Tibial nerve (tissue), 4 donors: ENCODE data around the gene LRRC57. TPM values are rescaled to one million over a fixed set of nuclear protein-coding genes. Genes with fewer than 3 reads are reported as not detected.

Experiments
- DNase-seq, 2 donors: peaks; one replicate each; pipeline ENCODE4 v3.0.0-alpha.2; 2019; ENCODE audit warnings: low spot score in 2 of 2
- H3K27ac ChIP-seq, 4 donors: fragments of 200-600 bp; sonication (generic) in 3 of 4; one replicate each; pipeline ENCODE4 v1.5.1; 2017 to 2019; ENCODE audit warnings: mild to moderate bottlenecking in 1 of 4
- H3K27me3 ChIP-seq, 2 donors: fragments of 200-600 bp; sonication (generic) in 1 of 2; one replicate each; pipeline versions ENCODE4 v1.5.1 to v1.6.0; 2017 to 2019
- H3K36me3 ChIP-seq, 3 donors: fragments of 200-600 bp; sonication (generic); one replicate each; pipeline ENCODE4 v1.5.1; 2018 to 2019
- H3K4me1 ChIP-seq, 4 donors: fragments of 200-600 bp; sonication (generic) in 3 of 4; one replicate each; pipeline ENCODE4 v1.5.1; 2017 to 2019
- H3K4me3 ChIP-seq, 4 donors: fragments of 200-600 bp; sonication (generic) in 3 of 4; one replicate each; pipeline ENCODE4 v1.5.1; 2017 to 2019; ENCODE audit warnings: mild to moderate bottlenecking in 1 of 4, moderate library complexity in 1 of 4
- H3K9me3 ChIP-seq, 4 donors: fragments of 200-600 bp; sonication (generic) in 3 of 4; one replicate each; pipeline ENCODE4 v1.5.1; 2017 to 2019
- EP300 ChIP-seq, 2 donors: sonication (generic); formaldehyde crosslinking; IDR thresholded peaks; one replicate each; pipeline ENCODE4 v1.6.1; 2017; ENCODE audit warnings: antibody characterized with exemption in 2 of 2, mild to moderate bottlenecking in 1 of 2
- POLR2A ChIP-seq, 2 donors: fragments of 450-650 bp; IDR thresholded peaks; one replicate each; pipeline ENCODE4 v1.6.1; 2017; ENCODE audit warnings: antibody characterized with exemption in 2 of 2, mild to moderate bottlenecking in 2 of 2, moderate library complexity in 2 of 2
- WGBS, 2 donors: methylation state at CpG; one replicate each; pipeline ENCODE4 v1.1.5; 2018; 5-methylcytosine and 5-hydroxymethylcytosine counted together
- total RNA-seq, 4 donors: library from RNA; depleted of rRNA; stranded (reverse); fragments of >200 nt; gene quantifications; one replicate each; pipeline ENCODE4 v1.1.0, GENCODE V29; 2016
- TF ChIP-seq, protein P1 (sequence below), 5 experiments: fragments of 200-600 bp in 3 of 5; fragments of 450-650 bp in 2 of 5; sonication (generic) in 3 of 5; IDR thresholded peaks; one replicate each; pipeline ENCODE4 v1.5.1; 2016 to 2019; ENCODE audit warnings: antibody characterized with exemption in 5 of 5, mild to moderate bottlenecking in 3 of 5, moderate library complexity in 2 of 5

Gene LRRC57
- total RNA-seq, 4 donors from 2014 or later = 16.1 to 29.5 (median 21.6) TPM

DNA sequence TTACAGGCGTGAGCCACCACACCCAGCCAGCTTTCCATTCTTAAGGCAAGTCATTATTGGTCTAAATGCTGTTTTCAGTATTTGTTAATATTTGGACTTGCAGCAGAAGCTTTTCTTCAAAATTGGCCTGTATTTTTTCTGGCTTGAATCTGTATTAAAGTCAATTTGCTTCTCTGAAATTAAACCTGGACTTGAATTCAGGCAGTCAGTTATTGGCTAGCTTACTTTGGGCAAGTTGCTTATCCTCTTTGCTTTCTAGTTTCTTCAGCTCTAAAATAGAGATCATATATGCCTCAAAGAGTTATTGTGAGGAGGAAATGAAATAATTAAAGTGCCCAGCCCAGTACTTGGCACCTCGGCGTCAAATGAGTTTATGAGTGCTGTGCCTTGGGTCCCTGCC is 44.1 kb upstream of the LRRC57 start:
- 38 to 44% methylated on average over 3 of the region's 3 CpGs for WGBS, 2 donors
- Histone ChIP-seq H3K27ac (peak overlapping the region; percentile 74 to 93 (median 86)), H3K36me3 (no peaks in the 10 kb centered on the region), H3K27me3 (no peaks in the 10 kb centered on the region), H3K4me1 (peaks cover 0 to 92% (median 43%) of the 10 kb centered on the region in 4 donors), H3K4me3 (peak overlapping the region in 1 of 4 donors; percentile 26), H3K9me3 (no peaks in the 10 kb centered on the region)
- TF ChIP-seq POLR2A (IDR thresholded peaks at IDR 0.05) (no peak), EP300 (IDR thresholded peaks at IDR 0.05) (no peak)
- TF ChIP-seq, protein P1, sequence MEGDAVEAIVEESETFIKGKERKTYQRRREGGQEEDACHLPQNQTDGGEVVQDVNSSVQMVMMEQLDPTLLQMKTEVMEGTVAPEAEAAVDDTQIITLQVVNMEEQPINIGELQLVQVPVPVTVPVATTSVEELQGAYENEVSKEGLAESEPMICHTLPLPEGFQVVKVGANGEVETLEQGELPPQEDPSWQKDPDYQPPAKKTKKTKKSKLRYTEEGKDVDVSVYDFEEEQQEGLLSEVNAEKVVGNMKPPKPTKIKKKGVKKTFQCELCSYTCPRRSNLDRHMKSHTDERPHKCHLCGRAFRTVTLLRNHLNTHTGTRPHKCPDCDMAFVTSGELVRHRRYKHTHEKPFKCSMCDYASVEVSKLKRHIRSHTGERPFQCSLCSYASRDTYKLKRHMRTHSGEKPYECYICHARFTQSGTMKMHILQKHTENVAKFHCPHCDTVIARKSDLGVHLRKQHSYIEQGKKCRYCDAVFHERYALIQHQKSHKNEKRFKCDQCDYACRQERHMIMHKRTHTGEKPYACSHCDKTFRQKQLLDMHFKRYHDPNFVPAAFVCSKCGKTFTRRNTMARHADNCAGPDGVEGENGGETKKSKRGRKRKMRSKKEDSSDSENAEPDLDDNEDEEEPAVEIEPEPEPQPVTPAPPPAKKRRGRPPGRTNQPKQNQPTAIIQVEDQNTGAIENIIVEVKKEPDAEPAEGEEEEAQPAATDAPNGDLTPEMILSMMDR (IDR thresholded peaks at IDR 0.05) = no peak
- DNase-seq = no peak

DNA sequence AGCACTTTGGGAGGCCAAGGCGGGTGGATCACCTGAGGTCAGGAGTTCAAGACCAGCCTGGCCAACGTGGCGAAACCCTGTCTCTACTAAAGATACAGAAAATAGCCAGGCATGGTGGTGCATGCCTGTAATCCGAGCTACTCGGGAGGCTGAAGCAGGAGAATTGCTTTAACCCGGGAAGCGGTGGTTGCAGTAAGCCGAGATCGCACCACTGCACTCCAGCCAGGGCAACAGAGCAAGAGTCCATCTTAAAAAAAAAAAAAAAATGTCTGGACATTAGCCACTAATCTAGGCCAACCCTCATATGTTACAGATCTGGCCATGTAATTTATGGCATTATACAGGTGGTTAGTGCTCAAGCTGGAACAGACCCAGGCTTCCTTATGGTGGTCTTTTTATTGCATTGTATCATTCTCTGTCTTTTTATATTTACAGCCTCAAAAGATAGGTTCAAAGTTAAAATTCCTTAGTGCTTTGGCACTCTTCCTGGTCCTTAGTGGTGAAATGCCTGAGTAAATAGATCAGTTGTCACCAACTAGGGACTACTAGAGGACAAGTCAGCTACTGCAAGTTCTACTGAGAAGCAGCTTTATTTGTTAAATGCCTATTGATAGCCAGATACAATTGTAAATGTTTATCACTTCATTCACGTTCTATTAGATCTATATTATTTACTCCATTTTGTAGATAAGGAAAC is 42.8 kb upstream of the LRRC57 start:
- 43% methylated on average over 10 of the region's 10 CpGs for WGBS, 2 donors
- H3K9me3 ChIP-seq = no peaks in the 10 kb centered on the region
- TF ChIP-seq, protein P1 (IDR thresholded peaks at IDR 0.05) = peak; percentile 17 to 41 (median 33)
- no peak for TF ChIP-seq POLR2A (IDR thresholded peaks at IDR 0.05)
- no peak overlapping the region for H3K4me3 ChIP-seq
- H3K4me1 ChIP-seq = peaks cover 0 to 85% (median 36%) of the 10 kb centered on the region in 4 donors
- DNase-seq = no peak
- H3K27ac ChIP-seq = peak overlapping the region; percentile 50 to 93 (median 73)
- peaks cover 0 to 7% (median 0%) of the 10 kb centered on the region in 3 donors for H3K36me3 ChIP-seq
- H3K27me3 ChIP-seq = no peaks in the 10 kb centered on the region

DNA sequence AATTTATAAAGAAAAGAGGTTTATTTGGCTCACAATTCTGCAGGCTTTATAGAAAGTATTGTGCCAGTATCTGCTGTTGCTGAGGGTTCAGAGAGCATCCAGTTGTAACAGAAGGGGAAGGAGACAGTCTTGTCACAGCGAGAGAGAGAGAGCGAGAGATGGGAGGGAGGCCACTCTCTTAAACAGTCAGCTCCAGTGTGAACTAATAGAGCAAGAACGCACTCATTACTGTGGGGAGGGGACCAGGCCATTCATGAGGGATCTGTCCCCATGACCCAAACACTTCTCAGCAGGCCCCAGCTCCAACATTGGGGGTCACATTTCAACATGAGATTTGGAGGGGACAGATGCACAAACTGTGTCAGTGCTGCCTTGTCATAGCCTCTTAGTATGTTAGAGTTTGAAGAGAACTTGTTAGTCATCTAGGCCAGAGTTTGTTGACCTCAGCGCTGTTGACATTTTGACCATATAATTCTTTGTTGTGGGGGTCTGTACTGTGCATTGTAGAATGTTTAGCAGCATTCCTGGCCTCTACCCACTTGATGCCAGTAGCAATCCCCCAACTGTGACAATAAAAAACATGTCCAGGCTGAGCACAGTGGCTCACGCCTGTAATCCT is 42.1 kb upstream of the LRRC57 start:
- WGBS, 2 donors = 51 to 54% methylated on average over 5 of the region's 5 CpGs
- TF ChIP-seq POLR2A (IDR thresholded peaks at IDR 0.05) (no peak), EP300 (IDR thresholded peaks at IDR 0.05) (peak in 1 of 2 donors; percentile 40)
- H3K4me3 ChIP-seq = no peak overlapping the region

DNA sequence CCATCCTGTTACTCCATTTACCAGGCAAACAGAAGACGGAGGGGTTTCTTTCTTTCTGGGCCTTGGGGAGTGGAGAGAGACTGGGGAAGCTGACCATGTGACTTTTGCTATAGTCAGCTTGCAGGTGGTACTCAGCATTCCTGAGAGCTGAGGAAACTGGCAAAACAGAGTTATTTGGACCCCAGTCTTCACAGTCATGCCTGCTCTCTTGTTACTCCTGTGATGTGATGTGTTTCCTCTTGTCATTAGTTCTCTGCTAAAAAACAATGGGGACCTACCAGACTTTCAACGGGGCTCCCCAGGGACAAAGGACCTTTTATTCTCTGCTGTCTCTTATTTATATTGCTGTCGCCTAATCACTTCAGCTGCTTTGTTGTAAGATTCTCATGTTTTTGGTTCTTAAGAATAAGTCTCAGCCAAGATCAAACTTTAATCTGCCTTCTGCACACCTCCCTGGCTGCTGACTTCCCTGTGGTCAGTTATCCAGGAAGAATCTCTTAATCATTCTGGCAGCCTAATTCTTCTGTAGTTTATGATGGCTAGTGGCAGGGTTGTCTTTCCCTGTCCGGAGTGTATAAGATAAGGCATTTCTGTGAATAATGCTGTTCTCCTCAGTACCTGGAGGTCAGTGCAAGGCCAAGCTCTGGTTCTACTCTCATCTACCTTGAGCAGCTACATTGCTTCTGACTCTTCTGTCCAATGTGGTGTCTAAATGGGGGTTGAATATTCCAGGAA is 35.6 kb upstream of the LRRC57 start:
- TF ChIP-seq, protein P1 (IDR thresholded peaks at IDR 0.05) = no peak
- TF ChIP-seq EP300 (IDR thresholded peaks at IDR 0.05) (no peak), POLR2A (IDR thresholded peaks at IDR 0.05) (no peak)
- 27 to 30% methylated on average over 4 of the region's 4 CpGs for WGBS, 2 donors
- peak overlapping the region; percentile 32 to 97 (median 84) for H3K27ac ChIP-seq
- no peaks in the 10 kb centered on the region for H3K27me3 ChIP-seq
- peaks cover 0 to 14% (median 0%) of the 10 kb centered on the region in 3 donors for H3K36me3 ChIP-seq
- no peaks in the 10 kb centered on the region for H3K9me3 ChIP-seq
- no peak overlapping the region for H3K4me3 ChIP-seq
- H3K4me1 ChIP-seq = peaks cover 0 to 83% (median 31%) of the 10 kb centered on the region in 4 donors
- no peak for DNase-seq

More for the DNA sequence above, 42.1 kb upstream of the LRRC57 start:
- H3K36me3 ChIP-seq = peaks cover 0 to 14% (median 0%) of the 10 kb centered on the region in 3 donors
- H3K9me3 ChIP-seq = no peaks in the 10 kb centered on the region
- H3K27ac ChIP-seq = peak overlapping the region; percentile 50 to 93 (median 73)
- no peaks in the 10 kb centered on the region for H3K27me3 ChIP-seq
- peaks cover 0 to 79% (median 34%) of the 10 kb centered on the region in 4 donors for H3K4me1 ChIP-seq
- DNase-seq = no peak

DNA sequence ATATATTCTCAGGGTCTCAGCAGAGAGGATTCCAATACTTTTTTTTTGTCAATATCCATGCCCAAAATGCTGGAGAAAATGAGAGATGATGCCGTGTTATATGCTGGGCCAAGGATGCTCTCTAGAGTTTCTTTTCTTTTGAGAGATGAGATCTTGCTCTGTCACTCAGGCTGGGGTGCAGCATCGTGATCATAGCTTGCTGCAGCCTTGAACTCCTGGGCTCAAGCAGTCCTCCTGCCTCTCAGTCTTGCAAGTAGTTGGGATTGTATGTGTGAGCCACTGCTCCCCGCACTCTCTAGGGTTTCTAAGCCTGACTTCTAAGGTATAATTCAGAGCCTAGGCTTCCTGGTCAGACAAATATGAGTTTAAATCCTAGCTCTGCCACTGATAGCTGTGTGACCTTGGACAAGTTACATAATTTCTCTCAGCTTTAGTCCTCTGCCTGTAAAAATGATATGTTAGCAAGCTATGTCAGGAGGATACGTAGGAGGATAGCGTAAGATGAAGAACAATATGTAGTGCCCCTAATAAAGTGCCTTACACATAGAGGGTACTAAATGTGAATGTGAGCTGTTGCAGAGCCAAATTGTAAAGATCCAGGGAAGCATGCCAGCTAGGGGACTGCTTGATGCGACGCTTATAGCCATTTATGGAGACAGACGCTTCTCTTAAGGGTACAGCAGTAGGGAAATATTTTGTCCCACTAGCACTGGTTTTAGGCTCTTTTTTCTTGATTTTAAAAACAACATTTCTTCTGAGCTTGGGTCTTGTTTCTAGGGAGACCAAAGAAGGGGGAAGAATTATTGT is 34.2 kb upstream of the LRRC57 start:
- DNase-seq = no peak
- Histone ChIP-seq H3K4me1 (peaks cover 0 to 83% (median 36%) of the 10 kb centered on the region in 4 donors), H3K36me3 (peaks cover 0 to 14% (median 0%) of the 10 kb centered on the region in 3 donors), H3K27me3 (no peaks in the 10 kb centered on the region), H3K9me3 (no peaks in the 10 kb centered on the region), H3K4me3 (no peak overlapping the region), H3K27ac (peak overlapping the region; percentile 9 to 97 (median 84))
- WGBS, 2 donors = 50 to 53% methylated on average over 8 of the region's 8 CpGs
- no peak for TF ChIP-seq POLR2A (IDR thresholded peaks at IDR 0.05)
- TF ChIP-seq EP300 (IDR thresholded peaks at IDR 0.05) = no peak
- TF ChIP-seq, protein P1 (IDR thresholded peaks at IDR 0.05) = no peak
